Panc1 (cell line): ENCODE measurements around the gene KIFBP.

Experiments used
- POLR2AphosphoS5 ChIP-seq: IDR thresholded peaks from 2 replicates; pipeline ENCODE4 v1.6.1; 2012; ENCODE audit warnings: mild to moderate bottlenecking, low read depth, low read length, moderate library complexity
- SIN3A ChIP-seq: IDR thresholded peaks from 2 replicates; pipeline ENCODE4 v1.6.1; 2012; ENCODE audit warnings: low read depth, mild to moderate bottlenecking, low read length, moderate library complexity, borderline replicate concordance; ENCODE audit not compliant: insufficient read depth
- TF ChIP-seq, protein P1 (sequence below): fragments of 450-650 bp; IDR thresholded peaks from 2 replicates; pipeline ENCODE4 v1.5.1; 2017; ENCODE audit warnings: mild to moderate bottlenecking
- TF ChIP-seq, protein P2 (sequence below), 2 experiments: IDR thresholded peaks; 2 replicates each; pipeline ENCODE4 v1.6.1; 2011 to 2012; ENCODE audit warnings: low read depth in 2 of 2, control low read depth in 1 of 2, low read length in 1 of 2, mild to moderate bottlenecking in 1 of 2, moderate library complexity in 1 of 2; ENCODE audit not compliant: insufficient read depth in 1 of 2

DNA sequence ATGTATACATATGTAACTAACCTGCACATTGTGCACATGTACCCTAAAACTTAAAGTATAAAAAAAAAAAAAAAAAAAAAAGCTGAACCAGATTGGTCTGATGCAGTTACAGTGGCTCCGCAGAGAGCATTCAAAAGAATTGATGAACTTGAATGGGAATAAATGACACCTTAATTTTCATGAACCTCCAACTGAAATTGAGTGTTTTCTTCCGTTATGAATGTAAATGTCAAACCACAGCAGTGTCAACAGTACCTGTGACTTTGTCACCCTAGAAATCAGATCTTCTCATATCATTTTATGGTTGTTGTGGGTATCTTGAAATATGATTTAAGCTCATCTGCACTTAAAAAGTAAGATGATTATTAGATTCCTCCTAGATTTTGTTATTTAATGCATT lies 66.6 kb downstream of the KIFBP start:
- TF ChIP-seq, protein P1, sequence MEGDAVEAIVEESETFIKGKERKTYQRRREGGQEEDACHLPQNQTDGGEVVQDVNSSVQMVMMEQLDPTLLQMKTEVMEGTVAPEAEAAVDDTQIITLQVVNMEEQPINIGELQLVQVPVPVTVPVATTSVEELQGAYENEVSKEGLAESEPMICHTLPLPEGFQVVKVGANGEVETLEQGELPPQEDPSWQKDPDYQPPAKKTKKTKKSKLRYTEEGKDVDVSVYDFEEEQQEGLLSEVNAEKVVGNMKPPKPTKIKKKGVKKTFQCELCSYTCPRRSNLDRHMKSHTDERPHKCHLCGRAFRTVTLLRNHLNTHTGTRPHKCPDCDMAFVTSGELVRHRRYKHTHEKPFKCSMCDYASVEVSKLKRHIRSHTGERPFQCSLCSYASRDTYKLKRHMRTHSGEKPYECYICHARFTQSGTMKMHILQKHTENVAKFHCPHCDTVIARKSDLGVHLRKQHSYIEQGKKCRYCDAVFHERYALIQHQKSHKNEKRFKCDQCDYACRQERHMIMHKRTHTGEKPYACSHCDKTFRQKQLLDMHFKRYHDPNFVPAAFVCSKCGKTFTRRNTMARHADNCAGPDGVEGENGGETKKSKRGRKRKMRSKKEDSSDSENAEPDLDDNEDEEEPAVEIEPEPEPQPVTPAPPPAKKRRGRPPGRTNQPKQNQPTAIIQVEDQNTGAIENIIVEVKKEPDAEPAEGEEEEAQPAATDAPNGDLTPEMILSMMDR = no peak
- TF ChIP-seq POLR2AphosphoS5 (no peak), SIN3A (no peak)
- TF ChIP-seq, protein P2, sequence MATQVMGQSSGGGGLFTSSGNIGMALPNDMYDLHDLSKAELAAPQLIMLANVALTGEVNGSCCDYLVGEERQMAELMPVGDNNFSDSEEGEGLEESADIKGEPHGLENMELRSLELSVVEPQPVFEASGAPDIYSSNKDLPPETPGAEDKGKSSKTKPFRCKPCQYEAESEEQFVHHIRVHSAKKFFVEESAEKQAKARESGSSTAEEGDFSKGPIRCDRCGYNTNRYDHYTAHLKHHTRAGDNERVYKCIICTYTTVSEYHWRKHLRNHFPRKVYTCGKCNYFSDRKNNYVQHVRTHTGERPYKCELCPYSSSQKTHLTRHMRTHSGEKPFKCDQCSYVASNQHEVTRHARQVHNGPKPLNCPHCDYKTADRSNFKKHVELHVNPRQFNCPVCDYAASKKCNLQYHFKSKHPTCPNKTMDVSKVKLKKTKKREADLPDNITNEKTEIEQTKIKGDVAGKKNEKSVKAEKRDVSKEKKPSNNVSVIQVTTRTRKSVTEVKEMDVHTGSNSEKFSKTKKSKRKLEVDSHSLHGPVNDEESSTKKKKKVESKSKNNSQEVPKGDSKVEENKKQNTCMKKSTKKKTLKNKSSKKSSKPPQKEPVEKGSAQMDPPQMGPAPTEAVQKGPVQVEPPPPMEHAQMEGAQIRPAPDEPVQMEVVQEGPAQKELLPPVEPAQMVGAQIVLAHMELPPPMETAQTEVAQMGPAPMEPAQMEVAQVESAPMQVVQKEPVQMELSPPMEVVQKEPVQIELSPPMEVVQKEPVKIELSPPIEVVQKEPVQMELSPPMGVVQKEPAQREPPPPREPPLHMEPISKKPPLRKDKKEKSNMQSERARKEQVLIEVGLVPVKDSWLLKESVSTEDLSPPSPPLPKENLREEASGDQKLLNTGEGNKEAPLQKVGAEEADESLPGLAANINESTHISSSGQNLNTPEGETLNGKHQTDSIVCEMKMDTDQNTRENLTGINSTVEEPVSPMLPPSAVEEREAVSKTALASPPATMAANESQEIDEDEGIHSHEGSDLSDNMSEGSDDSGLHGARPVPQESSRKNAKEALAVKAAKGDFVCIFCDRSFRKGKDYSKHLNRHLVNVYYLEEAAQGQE (IDR thresholded peaks at IDR 0.05; ENCODE audit: insufficient read depth in 1 of 2, low read depth in 2 of 2, low read length in 1 of 2) = no peak
